Stimulated activated CD4-positive, alpha-beta T cell treated with anti-CD3 and anti-CD28 coated beads, Interleukin-4, amount 100 ng/mL, for 1 hour (primary cell): ENCODE measurements around the gene CAPN8.

Experiments used
- DNase-seq: peaks from one replicate; pipeline ENCODE4 v3.0.0-alpha.2; 2020

CAPN8 gene

GRCh38 chr1:223700942-223701637 lies 35.6 kb upstream of the CAPN8 start:
- no peak for DNase-seq

GRCh38 chr1:223700388-223700918 lies 35.0 kb upstream of the CAPN8 start:
- DNase-seq = no peak

GRCh38 chr1:223695941-223696340 lies 30.4 kb upstream of the CAPN8 start:
- DNase-seq = no peak

GRCh38 chr1:223695014-223695548 lies 29.6 kb upstream of the CAPN8 start:
- no peak for DNase-seq

GRCh38 chr1:223691121-223691520 lies 25.6 kb upstream of the CAPN8 start:
- no peak for DNase-seq

- DNase-seq = no peak
Measured at GRCh38 chr1:223684488-223684792, 18.9 kb upstream of the CAPN8 start.

GRCh38 chr1:223683586-223684487 lies 18.3 kb upstream of the CAPN8 start:
- peak; percentile 56 for DNase-seq

- no peak for DNase-seq
Measured at GRCh38 chr1:223682502-223682901, 17.0 kb upstream of the CAPN8 start.

GRCh38 chr1:223680188-223680587 lies 14.7 kb upstream of the CAPN8 start:
- DNase-seq = no peak

- DNase-seq = no peak
Measured at GRCh38 chr1:223678841-223679240, 13.3 kb upstream of the CAPN8 start.

GRCh38 chr1:223674119-223674890 lies 8.8 kb upstream of the CAPN8 start:
- DNase-seq = no peak

- no peak for DNase-seq
Measured at GRCh38 chr1:223670458-223671159, 5.1 kb upstream of the CAPN8 start.

- no peak for DNase-seq
Measured at GRCh38 chr1:223669003-223669795, 3.7 kb upstream of the CAPN8 start.

- DNase-seq = no peak
Measured at GRCh38 chr1:223667484-223668182, 2.1 kb upstream of the CAPN8 start.

- DNase-seq = no peak
Measured at GRCh38 chr1:223664106-223664505, 1.4 kb downstream of the CAPN8 start.

GRCh38 chr1:223662943-223663342 lies 2.6 kb downstream of the CAPN8 start:
- no peak for DNase-seq

- DNase-seq = no peak
Measured at GRCh38 chr1:223659711-223660110, 5.8 kb downstream of the CAPN8 start.

GRCh38 chr1:223657978-223658377 lies 7.5 kb downstream of the CAPN8 start:
- no peak for DNase-seq

- DNase-seq = no peak
Measured at GRCh38 chr1:223654083-223654482, 11.4 kb downstream of the CAPN8 start.

- DNase-seq = no peak
Measured at GRCh38 chr1:223653431-223653830, 12.1 kb downstream of the CAPN8 start.

- DNase-seq = no peak
Measured at GRCh38 chr1:223653015-223653414, 12.5 kb downstream of the CAPN8 start.
